Spleen (tissue), 11 donors: ENCODE measurements around the gene PLA1A. TPM values are rescaled to one million over a fixed set of nuclear protein-coding genes. Genes with fewer than 3 reads are reported as not detected.

Experiments
- DNase-seq: peaks from one replicate; pipeline ENCODE4 v3.0.0-alpha.2; 2020
- H3K27ac ChIP-seq, 8 donors: fragments of 200-600 bp; sonication (generic) in 7 of 8; 1 replicate in 4 of 8; 2 replicates in 4 of 8; pipeline versions ENCODE4 v1.5.0 to v1.8.0; 2016 to 2021; ENCODE audit warnings: inconsistent platforms in 4 of 8, mild to moderate bottlenecking in 4 of 8, moderate library complexity in 1 of 8
- H3K27me3 ChIP-seq, 7 donors: fragments of 200-600 bp; sonication (generic) in 6 of 7; replicated peaks in 1 of 7; 1 replicate in 4 of 7; 2 replicates in 3 of 7; pipeline versions ENCODE4 v1.5.0 to v1.8.0; 2016 to 2021; ENCODE audit warnings: inconsistent platforms in 3 of 7, mild to moderate bottlenecking in 1 of 7
- H3K36me3 ChIP-seq, 6 donors: fragments of 200-600 bp; sonication (generic) in 5 of 6; 1 replicate in 4 of 6; 2 replicates in 2 of 6; pipeline versions ENCODE4 v1.5.0 to v1.8.0; 2016 to 2021; ENCODE audit warnings: inconsistent platforms in 2 of 6
- H3K4me1 ChIP-seq, 6 donors: fragments of 200-600 bp; sonication (generic) in 5 of 6; 1 replicate in 3 of 6; 2 replicates in 3 of 6; pipeline versions ENCODE4 v1.5.0 to v1.8.0; 2016 to 2021; ENCODE audit warnings: inconsistent platforms in 3 of 6
- H3K4me3 ChIP-seq, 8 donors: fragments of 200-600 bp; sonication (generic) in 7 of 8; 1 replicate in 4 of 8; 2 replicates in 4 of 8; pipeline versions ENCODE4 v1.5.0 to v1.8.0; 2016 to 2021; ENCODE audit warnings: inconsistent platforms in 4 of 8, mild to moderate bottlenecking in 4 of 8, moderate library complexity in 2 of 8
- H3K9me3 ChIP-seq, 8 donors: fragments of 200-600 bp; sonication (generic) in 7 of 8; 1 replicate in 4 of 8; 2 replicates in 4 of 8; pipeline versions ENCODE4 v1.5.0 to v1.8.0; 2016 to 2021; ENCODE audit warnings: inconsistent platforms in 4 of 8
- CTCF ChIP-seq, 11 experiments: fragments of 200-600 bp in 7 of 11; fragments of 450-650 bp in 4 of 11; sonication (generic) in 4 of 11; IDR thresholded peaks in 8 of 11; conservative IDR thresholded peaks in 3 of 11; 1 replicate in 7 of 11; 2 replicates in 4 of 11; pipeline versions ENCODE4 v1.4.0 to v1.8.0; 2016 to 2021; ENCODE audit warnings: antibody characterized with exemption in 11 of 11, inconsistent platforms in 4 of 11, mild to moderate bottlenecking in 1 of 11
- POLR2A ChIP-seq, 3 donors: fragments of 450-650 bp; IDR thresholded peaks; one replicate each; pipeline ENCODE4 v1.5.1; 2017; ENCODE audit warnings: antibody characterized with exemption in 3 of 3, mild to moderate bottlenecking in 1 of 3
- POLR2AphosphoS5 ChIP-seq, 3 donors: sonication (generic); formaldehyde crosslinking; IDR thresholded peaks; one replicate each; pipeline ENCODE4 v1.5.1; 2017; ENCODE audit warnings: antibody characterized with exemption in 3 of 3
- WGBS, 5 donors: extraction: QIAGEN DNeasy Blood & Tissue Kit in 3 of 5; methylation state at CpG; one replicate each; pipeline versions ENCODE4 v1.1.5 to v1.1.7; 2013 to 2018; 5-methylcytosine and 5-hydroxymethylcytosine counted together
- intact Hi-C: fragments of 100-400 bp; cut with DNase I; formaldehyde crosslinking; loops from one replicate; pipeline ENCODE4 v1.15.0; 2023; ENCODE audit warnings: low total_unique reads
- polyA plus RNA-seq, 3 donors: library from polyadenylated mRNA; stranded (reverse); fragments of 200-250 nt; gene quantifications; one replicate each; pipeline ENCODE4 v1.2.1, GENCODE V29; 2013
- total RNA-seq, 7 donors: library from RNA; depleted of rRNA in 3 of 7; stranded (reverse); fragments of >200 nt in 3 of 7; fragmentation: NEBNext Ultra II Directional in 4 of 7; extraction: Animal tissue kit (Norgen Biotek cat#: 25700) in 4 of 7; gene quantifications; one replicate each; pipeline versions ENCODE4 v1.1.0 to v1.2.1, GENCODE V29; 2016 to 2021
- donor health status: healthy with polysubstance abuse.
- donor health status: DM: no; HTN: no; CAD: no; lungs with moderate emphysema.
- donor health status: DM: no; HTN: no; CAD: no.
- donor health status: Bipolar disorder and iron deficiency.
- donor health status: healthy.
- donor health status: DM: no; HTN: no; CAD: no.
- donor health status: DM: yes; HTN: yes; CAD: no.

Gene PLA1A
- total and polyA plus RNA-seq, 10 donors, result 0.27 to 6.8 (median 0.79) TPM; not detected in 1

DNA sequence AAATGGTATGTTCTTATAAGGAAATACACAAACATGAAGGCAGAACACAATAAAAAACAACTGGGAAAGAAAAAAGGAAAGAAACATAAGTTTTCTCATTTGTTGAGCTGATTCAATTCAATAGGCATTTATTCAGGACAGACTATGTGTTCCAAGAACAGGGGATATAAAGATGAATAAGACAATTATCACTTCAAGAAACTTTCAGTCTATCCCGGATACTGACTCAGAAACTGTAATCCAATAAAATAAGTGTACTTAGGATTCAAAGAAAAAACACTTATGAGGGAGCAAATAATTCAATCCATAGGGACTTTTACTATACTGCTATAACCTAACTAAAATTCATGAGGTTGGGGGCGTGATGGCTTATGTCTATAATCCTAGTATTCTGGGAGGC, 66.2 kb downstream of the PLA1A start:
- Histone ChIP-seq H3K27me3 (no peaks in the 10 kb centered on the region), H3K4me3 (no peak overlapping the region), H3K27ac (peak overlapping the region in 1 of 8 donors; percentile 59), H3K36me3 (peaks cover 0 to 32% (median 6%) of the 10 kb centered on the region in 6 donors), H3K4me1 (peaks cover 0 to 47% (median 14%) of the 10 kb centered on the region in 6 donors), H3K9me3 (no peaks in the 10 kb centered on the region)
- TF ChIP-seq CTCF (IDR thresholded peaks at IDR 0.05 in 8 of 11, conservative IDR thresholded peaks at IDR 0.05 in 3 of 11), result no peak
- TF ChIP-seq POLR2AphosphoS5 (IDR thresholded peaks at IDR 0.05), result no peak
- no peak for TF ChIP-seq POLR2A (IDR thresholded peaks at IDR 0.05)
- intact Hi-C loops, result loop anchor here (10.0 kb wide), 1 partner anchor 79 kb away; no protein-coding TSS in a partner anchor
- WGBS, 5 donors, result 77 to 95% (median 93%) methylated on average over 2 of the region's 2 CpGs
- DNase-seq, result no peak

- H3K27me3 ChIP-seq, result no peaks in the 10 kb centered on the region
- 83 to 87% (median 85%) methylated on average over 4 of the region's 4 CpGs for WGBS, 5 donors
- peaks cover 0 to 37% (median 7%) of the 10 kb centered on the region in 6 donors for H3K36me3 ChIP-seq
- H3K4me3 ChIP-seq, result no peak overlapping the region
- H3K27ac ChIP-seq, result peak overlapping the region in 3 of 8 donors; percentile 26 to 36 (median 33)
- intact Hi-C loops, result loop anchor here (10.0 kb wide), 1 partner anchor 80 kb away; no protein-coding TSS in a partner anchor
- H3K9me3 ChIP-seq, result no peaks in the 10 kb centered on the region
- TF ChIP-seq POLR2AphosphoS5 (IDR thresholded peaks at IDR 0.05), result no peak
- TF ChIP-seq POLR2A (IDR thresholded peaks at IDR 0.05), result no peak
- TF ChIP-seq CTCF (IDR thresholded peaks at IDR 0.05 in 8 of 11, conservative IDR thresholded peaks at IDR 0.05 in 3 of 11), result no peak
- peaks cover 0 to 49% (median 14%) of the 10 kb centered on the region in 6 donors for H3K4me1 ChIP-seq
- no peak for DNase-seq
Observed at GRCh38 chr3:119664370-119664769, 66.7 kb downstream of the PLA1A start.

GRCh38 chr3:119664850-119665379, 67.2 kb downstream of the PLA1A start:
- Histone ChIP-seq H3K4me3 (no peak overlapping the region), H3K27ac (peak overlapping the region in 3 of 8 donors; percentile 26 to 36 (median 33)), H3K36me3 (peaks cover 0 to 42% (median 10%) of the 10 kb centered on the region in 6 donors), H3K27me3 (no peaks in the 10 kb centered on the region), H3K9me3 (no peaks in the 10 kb centered on the region), H3K4me1 (peaks cover 3 to 50% (median 16%) of the 10 kb centered on the region in 6 donors)
- WGBS, 5 donors, result 70 to 84% (median 77%) methylated on average over 4 of the region's 4 CpGs
- TF ChIP-seq POLR2A (IDR thresholded peaks at IDR 0.05) (no peak), POLR2AphosphoS5 (IDR thresholded peaks at IDR 0.05) (no peak), CTCF (IDR thresholded peaks at IDR 0.05 in 8 of 11, conservative IDR thresholded peaks at IDR 0.05 in 3 of 11) (no peak)
- DNase-seq, result no peak
- intact Hi-C loops, result loop anchor here (10.0 kb wide), 1 partner anchor 80 kb away; no protein-coding TSS in a partner anchor

DNA sequence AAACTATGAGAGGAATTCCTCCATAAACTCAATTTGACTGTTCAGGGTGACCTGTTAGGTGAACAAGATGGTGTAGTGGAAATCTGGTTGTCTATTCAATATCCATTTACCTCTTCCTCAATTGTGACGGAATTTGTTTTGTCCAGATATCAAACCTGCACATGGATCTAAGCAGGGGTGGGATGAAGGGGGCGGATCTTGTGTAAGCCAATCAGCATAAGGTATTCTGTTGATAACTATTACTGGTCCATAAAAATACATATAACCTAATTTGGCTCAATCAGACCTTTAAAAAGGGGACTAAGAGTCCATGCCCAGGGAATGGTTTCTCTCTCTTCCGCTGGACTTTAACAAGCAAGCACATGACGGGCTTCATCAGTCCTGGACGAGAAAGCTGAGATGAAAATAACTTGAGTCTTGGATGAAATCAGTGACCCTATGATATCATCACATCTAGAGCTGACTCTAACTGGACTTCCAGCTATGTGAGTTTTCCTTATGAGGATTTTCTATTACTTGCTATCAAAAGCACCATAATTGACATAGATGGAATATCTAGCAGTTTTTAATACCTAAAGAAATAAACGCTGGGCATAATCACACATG, 68.4 kb downstream of the PLA1A start:
- TF ChIP-seq CTCF (IDR thresholded peaks at IDR 0.05 in 8 of 11, conservative IDR thresholded peaks at IDR 0.05 in 3 of 11) (no peak), POLR2AphosphoS5 (IDR thresholded peaks at IDR 0.05) (no peak), POLR2A (IDR thresholded peaks at IDR 0.05) (no peak)
- Histone ChIP-seq H3K27me3 (no peaks in the 10 kb centered on the region), H3K27ac (no peak overlapping the region), H3K4me1 (peaks cover 3 to 51% (median 16%) of the 10 kb centered on the region in 6 donors), H3K4me3 (no peak overlapping the region), H3K9me3 (no peaks in the 10 kb centered on the region), H3K36me3 (peaks cover 0 to 54% (median 15%) of the 10 kb centered on the region in 6 donors)
- intact Hi-C loops, result loop anchor here (10.0 kb wide), 1 partner anchor 81 kb away; no protein-coding TSS in a partner anchor
- 88 to 96% (median 90%) methylated on average over 6 of the region's 6 CpGs for WGBS, 5 donors
- DNase-seq, result no peak
